Uterus (tissue), 2 donors: ENCODE data around the gene EFHB.

Source experiments
- CTCF ChIP-seq, 4 experiments: fragments of 200-600 bp in 2 of 4; fragments of 450-650 bp in 2 of 4; sonication (generic) in 2 of 4; IDR thresholded peaks; one replicate each; pipeline ENCODE4 v1.5.1; 2016 to 2019; ENCODE audit warnings: antibody characterized with exemption in 4 of 4, mild to moderate bottlenecking in 2 of 4, moderate library complexity in 1 of 4
- POLR2A ChIP-seq, 2 donors: fragments of 450-650 bp; IDR thresholded peaks; one replicate each; pipeline ENCODE4 v1.6.1; 2016; ENCODE audit warnings: antibody characterized with exemption in 2 of 2, mild to moderate bottlenecking in 1 of 2, moderate library complexity in 1 of 2

GRCh38 chr3:19972054-19972453, 38.0 kb upstream of the EFHB start:
- no peak for TF ChIP-seq CTCF (IDR thresholded peaks at IDR 0.05)
- TF ChIP-seq POLR2A (IDR thresholded peaks at IDR 0.05): no peak
